GM19239 (cell line): Measurements from ENCODE around the gene CIAPIN1.
"Not testable (repeated sequence)": the region's sequence is repeated elsewhere in the genome, so short reads cannot be mapped to it uniquely, and the experiment has no call there.

Experiments used
- DNase-seq: peaks from one replicate; pipeline ENCODE4 v3.0.0; 2011; ENCODE audit warnings: low spot score; ENCODE audit not compliant: insufficient read length
- FAIRE-seq: peaks from 2 replicates; lab custom pipeline; 2011; peaks lifted over from hg19 to GRCh38; lab: Jason Lieb, UNC

CIAPIN1 gene

DNA sequence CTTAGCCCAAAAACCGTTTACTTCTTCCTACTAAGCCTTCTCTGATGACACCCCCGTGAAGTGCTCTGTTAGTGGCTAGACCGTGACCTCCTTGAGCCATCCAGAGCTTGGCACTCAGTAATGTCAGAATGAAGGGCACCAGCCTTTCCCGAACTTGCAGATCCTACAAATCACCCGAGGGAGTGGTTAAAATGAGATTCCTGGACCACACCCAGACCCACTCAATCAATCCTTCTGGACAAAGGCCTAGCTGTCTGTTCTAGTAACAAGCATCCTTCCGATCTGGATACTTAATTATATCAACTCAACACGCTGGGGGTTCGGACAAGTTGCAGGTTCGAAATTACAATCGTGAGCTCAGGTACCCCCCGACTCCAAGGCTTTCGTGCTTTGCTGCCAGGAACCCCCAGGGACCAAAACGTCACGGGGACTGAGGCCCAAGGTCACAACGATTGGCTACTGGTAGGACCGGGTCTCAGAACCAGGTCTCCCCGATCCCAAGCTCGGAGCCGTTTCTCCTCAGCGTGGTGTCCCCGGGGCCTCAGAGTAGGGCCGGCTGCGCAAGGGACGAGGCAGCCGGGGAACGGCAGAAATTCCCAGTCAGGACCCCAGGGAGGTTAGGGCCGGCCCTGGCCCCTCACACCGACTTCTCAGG, 527 bp downstream of the CIAPIN1 start:
- DNase-seq (peak; percentile 43), FAIRE-seq (peak; percentile 73)

DNA sequence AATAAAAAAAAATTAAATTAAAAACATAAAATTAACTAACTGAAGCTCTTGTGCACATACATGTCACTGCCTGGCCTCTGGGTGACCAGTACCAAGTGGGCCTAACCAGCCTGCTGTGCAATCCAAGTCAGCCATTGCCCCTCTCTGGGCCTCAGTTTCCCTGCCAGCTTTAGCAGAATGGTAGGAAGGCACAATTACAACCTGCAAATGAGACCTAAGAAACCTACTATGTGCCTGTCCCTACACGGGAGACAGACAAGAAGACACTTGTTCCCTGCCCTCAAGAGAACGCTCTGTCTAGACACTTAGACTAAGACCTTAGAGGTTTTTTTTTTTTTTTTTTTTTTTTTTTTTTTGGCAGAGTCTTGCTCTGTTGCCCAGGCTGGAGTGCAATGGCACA, 1.7 kb downstream of the CIAPIN1 start:
- DNase-seq (no peak), FAIRE-seq (no peak)

DNA sequence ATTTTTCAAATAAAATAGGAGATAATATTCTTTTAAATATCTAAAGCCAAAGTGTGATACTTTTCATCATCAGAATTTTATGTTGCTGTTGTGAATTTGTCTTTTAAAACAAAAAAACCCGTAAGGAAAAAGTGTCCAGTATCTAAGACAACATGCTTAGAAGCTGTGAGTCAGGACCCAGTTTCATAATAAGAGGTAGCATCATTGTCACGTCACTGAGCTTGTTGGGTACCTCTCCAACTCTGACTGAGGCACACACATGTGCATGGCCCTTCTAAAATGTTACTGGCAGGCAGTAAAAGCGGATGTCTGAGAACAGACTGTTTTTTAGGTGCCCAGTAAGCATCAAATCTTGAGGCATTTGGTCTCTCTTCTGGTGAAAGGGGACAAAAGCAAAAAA, 2.5 kb downstream of the CIAPIN1 start:
- DNase-seq (no peak), FAIRE-seq (no peak)

DNA sequence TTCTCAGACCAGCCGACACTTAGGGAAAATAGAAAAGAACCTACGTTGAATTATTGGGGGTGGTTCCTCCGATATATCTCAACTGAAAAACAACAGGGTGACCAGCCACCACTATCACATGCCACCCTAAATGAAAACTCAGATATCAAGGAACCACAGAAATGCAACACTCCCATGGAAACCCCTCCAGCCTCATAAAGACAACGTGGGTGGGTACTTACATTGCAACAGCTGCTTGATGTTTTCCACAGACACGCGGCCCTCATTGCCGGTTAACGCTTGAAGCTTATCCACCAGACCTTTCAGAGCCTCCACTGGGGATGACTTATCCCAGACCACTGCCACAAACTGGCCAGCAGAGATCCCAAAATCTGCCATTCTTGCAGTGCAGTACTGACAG, 6.6 kb downstream of the CIAPIN1 start:
- not testable (repeated sequence) for FAIRE-seq, DNase-seq

DNA sequence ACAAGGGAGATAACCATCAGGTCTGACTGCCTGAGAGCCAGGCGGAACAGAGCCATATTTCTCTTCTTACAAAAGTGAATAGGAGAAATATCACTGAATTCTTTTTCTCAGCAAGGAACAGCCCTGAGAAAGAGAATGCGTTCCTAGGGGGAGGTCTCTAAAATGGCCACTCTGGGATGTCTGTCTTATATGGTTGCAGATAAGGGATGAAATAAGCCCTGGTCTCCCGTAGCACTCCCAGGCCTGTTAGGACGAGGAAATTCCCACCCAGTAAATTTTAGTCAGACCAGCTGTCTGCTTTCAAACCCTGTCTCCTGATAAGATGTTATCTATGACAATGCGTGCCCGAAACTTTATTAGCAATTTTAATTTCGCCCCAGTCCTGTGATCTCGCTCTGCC, 7.2 kb downstream of the CIAPIN1 start:
- FAIRE-seq, DNase-seq: not testable (repeated sequence)

GRCh38 chr16:57435838-57436237, 11.3 kb downstream of the CIAPIN1 start:
- DNase-seq (no peak), FAIRE-seq (no peak)

GRCh38 chr16:57434003-57434402, 13.2 kb downstream of the CIAPIN1 start:
- FAIRE-seq (no peak), DNase-seq (no peak)

DNA sequence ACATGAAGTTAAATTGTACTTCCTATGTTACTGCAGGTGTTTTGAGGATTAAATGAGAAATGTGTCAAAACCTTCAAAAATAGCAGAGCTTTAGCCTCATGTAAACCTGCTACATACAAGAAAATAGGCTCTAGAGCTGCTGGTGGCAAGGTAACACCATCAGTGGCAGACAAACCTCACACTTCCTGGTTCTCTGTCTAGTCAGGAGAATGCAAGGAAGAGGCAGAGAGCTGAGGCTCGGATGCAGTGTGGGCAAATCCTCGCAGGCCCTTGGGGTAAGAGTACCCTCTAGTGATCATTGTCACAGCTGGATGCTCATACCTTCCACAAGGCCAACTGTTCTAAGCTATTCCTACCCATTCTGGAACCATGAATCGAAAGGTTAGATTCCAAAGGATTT, 14.2 kb downstream of the CIAPIN1 start:
- FAIRE-seq (no peak), DNase-seq (no peak)

DNA sequence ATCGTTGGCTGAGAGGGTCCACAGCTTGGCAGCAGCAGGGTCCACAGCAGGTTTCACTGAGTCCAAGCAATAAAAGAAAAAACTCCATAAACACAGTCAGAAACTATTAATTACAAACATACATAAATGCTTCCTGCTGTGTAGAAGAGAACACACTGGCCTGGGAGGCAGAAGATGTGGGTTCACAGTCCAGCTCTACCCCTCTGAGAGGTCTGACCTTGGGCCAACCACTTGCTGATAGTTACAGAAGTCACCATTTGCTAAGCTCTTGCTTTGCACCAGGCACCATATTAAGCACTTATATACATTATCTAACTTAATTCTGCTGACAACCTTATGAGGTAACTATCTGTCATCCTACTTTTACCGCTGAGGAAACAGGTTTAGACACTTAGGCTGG, 14.7 kb downstream of the CIAPIN1 start:
- FAIRE-seq (no peak), DNase-seq (no peak)

- FAIRE-seq (no peak), DNase-seq (no peak)
Observed at GRCh38 chr16:57430955-57431354, 16.2 kb downstream of the CIAPIN1 start.

DNA sequence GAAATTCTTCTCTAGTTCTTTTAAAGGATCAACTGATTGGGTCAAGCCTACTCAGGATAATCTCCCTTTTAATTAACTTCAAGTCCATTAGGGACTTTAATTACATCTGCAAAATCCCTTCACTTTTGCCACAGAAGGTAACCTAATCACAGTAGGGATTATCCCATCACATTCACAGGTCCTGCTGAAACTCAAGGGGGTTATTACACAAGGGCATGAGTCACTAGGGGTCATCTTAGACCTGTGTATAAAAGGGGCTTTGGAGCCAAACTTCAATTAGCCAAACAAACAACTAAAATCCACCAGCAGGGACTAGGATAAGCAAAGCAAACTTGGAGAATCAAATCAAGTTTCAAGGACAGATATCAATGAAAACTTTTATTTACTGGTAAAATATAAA, 19.4 kb downstream of the CIAPIN1 start:
- FAIRE-seq (no peak), DNase-seq (no peak)

GRCh38 chr16:57427307-57427706, 19.9 kb downstream of the CIAPIN1 start:
- DNase-seq (no peak), FAIRE-seq (no peak)

- DNase-seq (no peak), FAIRE-seq (no peak)
Observed at GRCh38 chr16:57426356-57426755, 20.8 kb downstream of the CIAPIN1 start.

- DNase-seq (no peak), FAIRE-seq (no peak)
Observed at GRCh38 chr16:57424583-57424982, 22.6 kb downstream of the CIAPIN1 start.

GRCh38 chr16:57423152-57423551, 24.0 kb downstream of the CIAPIN1 start:
- DNase-seq (no peak), FAIRE-seq (no peak)

- no peak for DNase-seq
- no peak for FAIRE-seq
Observed at GRCh38 chr16:57422026-57422944, 24.9 kb downstream of the CIAPIN1 start.

GRCh38 chr16:57419506-57419905, 27.7 kb downstream of the CIAPIN1 start:
- DNase-seq = no peak
- FAIRE-seq = no peak

DNA sequence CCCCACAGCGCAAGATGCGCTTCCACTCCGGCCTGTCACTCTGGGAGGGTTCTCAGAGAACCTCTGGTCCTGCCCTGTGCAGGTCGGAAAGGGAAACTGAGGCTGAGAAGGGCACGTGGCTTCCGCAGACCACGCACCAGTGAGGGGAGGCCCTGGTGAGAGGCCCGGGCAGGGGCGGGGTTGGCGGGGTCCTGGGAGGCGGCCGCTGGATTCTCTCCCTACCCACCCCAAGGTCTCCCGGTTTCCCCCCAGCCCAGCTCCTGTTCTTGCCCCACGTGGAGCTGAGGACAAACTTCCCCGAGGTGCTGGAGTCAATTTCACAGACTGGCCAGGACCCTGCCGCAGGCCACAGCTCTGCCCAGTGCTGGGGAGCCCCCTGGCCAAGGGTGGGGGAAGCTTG, 31.1 kb downstream of the CIAPIN1 start:
- DNase-seq (no peak), FAIRE-seq (no peak)

- FAIRE-seq (no peak), DNase-seq (no peak)
Observed at GRCh38 chr16:57413733-57414132, 33.5 kb downstream of the CIAPIN1 start.

- FAIRE-seq (peak; percentile 74), DNase-seq (peak; percentile 53)
Observed at GRCh38 chr16:57413301-57413730, 33.9 kb downstream of the CIAPIN1 start.

- no peak for DNase-seq
Observed at GRCh38 chr16:57412584-57412983, 34.6 kb downstream of the CIAPIN1 start.

More at GRCh38 chr16:57412584-57412983, 34.6 kb downstream of the CIAPIN1 start:
- FAIRE-seq = no peak
